NCI-H1436 treated with DMSO at 0.1 percent for 48 hours (cell line): Measurements from ENCODE around the gene TMUB2.

Experiments used
- DNase-seq: peaks from one replicate; lab custom pipeline; 2025; lab: John Stamatoyannopoulos, UW

Gene TMUB2

GRCh38 chr17:44176671-44177501, 9.9 kb upstream of the TMUB2 start:
- DNase-seq = no peak

DNA sequence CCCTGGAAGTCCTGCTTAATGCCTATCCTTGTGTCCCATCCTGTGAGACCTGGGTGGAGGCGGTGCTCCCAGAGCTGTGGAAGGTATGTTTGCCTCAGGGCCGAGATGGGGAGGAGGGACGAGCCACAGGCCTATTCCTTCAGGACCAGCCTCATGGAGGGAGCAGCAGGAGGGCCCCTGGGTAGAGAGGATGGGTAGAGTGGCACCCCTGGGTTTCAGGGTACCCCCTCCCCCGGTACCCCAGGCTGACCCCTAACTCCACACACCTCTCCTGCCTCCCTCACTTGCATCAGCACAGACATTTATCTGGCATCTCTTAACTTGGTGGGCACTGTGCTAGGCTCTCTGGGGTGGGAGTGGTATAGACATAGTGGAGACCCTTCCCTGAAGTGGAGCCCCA, 9.1 kb upstream of the TMUB2 start:
- no peak for DNase-seq

DNA sequence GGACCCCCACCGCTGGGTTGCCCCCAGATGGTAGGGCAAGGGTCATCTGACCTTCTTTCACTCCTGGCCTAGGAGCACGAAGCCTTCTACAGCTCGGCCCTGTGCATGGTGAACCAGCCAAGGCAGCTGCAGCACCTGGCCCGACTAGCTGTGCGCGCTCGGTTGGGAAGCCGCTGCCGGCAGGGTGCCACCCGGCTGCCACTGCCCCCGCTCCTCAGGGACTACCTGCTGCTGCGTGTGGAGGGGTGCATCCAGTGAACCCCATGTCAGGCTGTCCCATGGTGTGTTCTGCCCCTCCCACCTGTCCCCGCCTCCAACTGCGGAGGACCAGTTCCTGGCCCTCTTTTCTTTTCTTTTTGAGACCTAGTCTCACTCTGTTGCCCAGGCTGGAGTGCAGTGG, 8.6 kb upstream of the TMUB2 start:
- DNase-seq = no peak

- DNase-seq = no peak
These were observed 3.7 kb upstream of the TMUB2 start for GRCh38 chr17:44183024-44183423.

DNA sequence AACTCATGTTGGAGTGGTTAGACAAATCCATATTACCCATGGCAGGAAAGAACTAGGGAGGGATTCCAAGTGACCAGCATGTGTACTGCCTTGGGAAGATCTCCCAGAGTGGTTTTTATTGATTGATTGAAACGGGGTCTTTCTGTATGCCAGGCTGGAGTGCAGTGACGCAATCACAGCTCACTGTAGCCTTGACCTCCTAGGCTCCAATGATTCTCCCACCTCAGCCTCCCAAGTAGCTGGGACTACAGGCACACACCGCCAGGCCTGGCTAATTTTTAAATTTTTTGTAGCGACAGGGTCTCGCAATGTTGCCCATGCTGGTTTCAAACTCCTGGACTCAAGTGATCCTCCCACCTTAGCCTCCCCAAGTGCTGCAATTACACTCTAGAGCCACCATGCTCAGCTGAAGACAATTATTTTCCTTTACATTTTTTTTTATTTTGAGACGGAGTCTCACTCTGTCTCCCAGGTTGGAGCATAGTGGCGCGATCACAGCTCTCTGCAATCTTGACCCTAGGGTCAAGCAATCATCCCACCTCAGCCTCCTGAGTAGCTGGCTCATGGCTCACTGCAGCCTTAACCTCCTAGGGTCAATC, 2.5 kb upstream of the TMUB2 start:
- no peak for DNase-seq

DNA sequence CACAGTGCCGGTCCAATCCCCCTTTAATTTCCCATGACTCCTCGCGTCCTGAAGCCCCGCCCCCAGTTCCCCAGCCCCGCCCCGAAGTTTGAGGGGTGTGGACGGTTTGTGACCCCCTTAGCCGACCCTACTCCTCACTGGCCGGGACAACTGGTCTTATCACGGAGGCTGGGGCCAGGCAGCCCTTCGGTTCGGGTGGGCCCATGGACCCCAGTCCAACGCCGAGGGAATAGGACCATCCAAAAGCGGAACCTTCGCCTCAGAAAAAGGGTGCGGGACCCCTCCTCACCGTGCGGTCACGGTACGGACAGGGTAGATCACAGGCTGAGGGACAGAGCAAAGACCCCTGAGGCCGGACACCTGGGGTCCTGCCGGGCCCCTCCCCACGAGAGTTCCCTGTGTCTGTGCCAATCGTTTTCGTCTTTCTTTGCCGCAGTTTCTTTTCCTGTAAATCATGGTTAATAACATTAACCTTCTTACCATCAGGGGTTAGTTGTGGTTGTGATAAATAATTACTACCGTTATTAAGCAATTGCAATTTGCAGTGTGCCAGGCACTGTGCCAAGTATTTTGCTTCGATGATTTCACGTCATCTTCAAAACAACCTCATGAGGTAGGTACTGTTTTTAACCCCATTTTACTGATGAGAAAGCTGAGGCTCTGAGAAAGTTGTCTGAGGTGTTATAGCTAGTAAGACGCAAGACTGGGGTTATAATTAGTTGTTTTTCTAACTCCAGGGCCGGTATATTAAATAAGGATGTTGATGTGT, 543 bp downstream of the TMUB2 start:
- DNase-seq = no peak

DNA sequence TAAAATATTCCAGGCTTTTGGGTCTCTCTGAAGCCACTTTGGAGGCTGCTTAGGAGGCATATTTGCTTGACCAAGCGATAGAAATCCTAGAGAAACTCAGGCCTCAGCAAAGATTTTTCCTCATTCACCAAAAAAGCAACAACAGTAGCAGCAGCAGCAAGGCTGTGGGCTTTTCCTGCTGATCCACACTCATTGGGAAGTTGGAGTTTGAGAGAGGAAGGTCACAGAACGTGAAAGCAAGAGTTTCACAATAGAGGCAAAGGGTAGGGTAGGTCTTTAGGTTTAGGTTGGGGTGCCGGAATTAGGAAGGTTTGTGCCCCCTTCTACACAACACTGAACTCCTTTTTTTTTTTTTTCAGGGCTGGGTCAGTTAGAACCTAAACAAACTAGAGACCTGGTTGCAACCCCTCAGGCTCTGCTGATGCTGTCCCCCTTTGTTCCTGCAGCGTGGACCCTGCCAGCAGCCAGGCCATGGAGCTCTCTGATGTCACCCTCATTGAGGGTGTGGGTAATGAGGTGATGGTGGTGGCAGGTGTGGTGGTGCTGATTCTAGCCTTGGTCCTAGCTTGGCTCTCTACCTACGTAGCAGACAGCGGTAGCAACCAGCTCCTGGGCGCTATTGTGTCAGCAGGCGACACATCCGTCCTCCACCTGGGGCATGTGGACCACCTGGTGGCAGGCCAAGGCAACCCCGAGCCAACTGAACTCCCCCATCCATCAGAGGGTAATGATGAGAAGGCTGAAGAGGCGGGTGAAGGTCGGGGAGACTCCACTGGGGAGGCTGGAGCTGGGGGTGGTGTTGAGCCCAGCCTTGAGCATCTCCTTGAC, 2.0 kb downstream of the TMUB2 start:
- no peak for DNase-seq

GRCh38 chr17:44190481-44190880, 3.7 kb downstream of the TMUB2 start:
- no peak for DNase-seq

GRCh38 chr17:44191369-44191768, 4.6 kb downstream of the TMUB2 start:
- DNase-seq = no peak

DNA sequence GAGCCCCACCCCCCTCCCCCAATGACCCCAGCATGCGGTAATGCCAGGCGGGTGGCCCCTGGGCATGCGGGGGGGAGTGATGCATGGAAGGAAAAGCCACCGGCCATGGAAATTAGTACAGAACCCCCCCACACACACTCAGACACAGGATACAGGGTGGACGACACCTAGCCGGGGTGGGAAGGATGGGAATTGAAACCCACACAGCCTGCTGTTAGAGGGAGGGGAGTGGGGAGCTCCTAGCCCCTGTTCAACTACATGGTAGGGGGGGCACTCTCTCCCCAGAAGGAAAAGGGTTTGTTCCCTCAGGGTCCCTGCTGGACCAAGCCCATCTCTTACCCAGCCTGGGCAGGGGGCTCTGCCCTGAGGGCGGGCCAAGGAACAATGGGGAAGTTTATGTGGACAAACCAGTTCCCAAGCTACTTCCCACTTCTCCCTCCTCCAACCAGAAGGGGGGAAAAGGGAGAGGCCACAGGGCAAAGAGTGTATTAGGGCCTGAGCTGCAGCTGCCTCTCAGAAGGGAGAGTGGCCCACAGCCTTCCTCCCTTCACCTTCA, 5.2 kb downstream of the TMUB2 start:
- no peak for DNase-seq

DNA sequence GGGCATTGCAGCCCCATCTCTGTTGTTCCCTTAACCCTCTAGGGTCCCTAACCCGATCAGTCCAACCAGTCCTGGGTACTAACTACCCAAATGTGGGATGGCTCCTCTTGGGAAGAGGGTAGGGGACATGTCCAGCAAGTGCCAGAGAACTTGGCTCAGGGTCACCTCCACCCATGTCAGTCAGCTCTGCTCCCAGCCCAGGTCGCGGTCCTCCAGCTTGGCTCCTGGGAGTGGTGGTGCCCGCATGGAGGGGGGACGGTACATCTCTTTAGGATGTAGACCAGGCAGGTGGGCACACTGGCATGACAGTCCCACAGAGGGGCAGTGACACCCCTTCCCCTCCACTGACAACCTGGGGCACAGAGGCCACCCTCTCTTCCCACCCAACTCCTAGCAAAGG, 6.0 kb downstream of the TMUB2 start:
- DNase-seq = no peak

GRCh38 chr17:44193326-44194084, 6.7 kb downstream of the TMUB2 start:
- DNase-seq = no peak

DNA sequence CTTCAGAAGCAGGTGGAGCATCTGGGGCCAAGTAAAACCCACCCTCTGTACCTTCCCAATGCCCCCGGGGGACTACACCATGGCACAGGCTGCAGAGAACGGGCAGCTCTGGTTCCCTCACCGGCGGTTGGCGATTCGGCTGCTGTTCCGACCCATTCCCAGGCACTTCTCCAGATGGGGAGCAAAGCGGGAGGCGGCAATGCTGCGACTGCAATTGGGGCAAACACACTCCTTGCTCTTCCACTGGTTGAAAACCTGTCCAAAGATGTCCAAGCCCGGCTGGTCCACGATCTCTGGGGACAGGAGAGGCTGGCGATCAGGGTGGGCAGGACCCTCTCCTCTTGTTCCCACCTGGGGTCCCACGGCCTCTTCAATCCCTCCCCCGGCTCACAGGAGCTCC, 10.3 kb downstream of the TMUB2 start:
- no peak for DNase-seq

DNA sequence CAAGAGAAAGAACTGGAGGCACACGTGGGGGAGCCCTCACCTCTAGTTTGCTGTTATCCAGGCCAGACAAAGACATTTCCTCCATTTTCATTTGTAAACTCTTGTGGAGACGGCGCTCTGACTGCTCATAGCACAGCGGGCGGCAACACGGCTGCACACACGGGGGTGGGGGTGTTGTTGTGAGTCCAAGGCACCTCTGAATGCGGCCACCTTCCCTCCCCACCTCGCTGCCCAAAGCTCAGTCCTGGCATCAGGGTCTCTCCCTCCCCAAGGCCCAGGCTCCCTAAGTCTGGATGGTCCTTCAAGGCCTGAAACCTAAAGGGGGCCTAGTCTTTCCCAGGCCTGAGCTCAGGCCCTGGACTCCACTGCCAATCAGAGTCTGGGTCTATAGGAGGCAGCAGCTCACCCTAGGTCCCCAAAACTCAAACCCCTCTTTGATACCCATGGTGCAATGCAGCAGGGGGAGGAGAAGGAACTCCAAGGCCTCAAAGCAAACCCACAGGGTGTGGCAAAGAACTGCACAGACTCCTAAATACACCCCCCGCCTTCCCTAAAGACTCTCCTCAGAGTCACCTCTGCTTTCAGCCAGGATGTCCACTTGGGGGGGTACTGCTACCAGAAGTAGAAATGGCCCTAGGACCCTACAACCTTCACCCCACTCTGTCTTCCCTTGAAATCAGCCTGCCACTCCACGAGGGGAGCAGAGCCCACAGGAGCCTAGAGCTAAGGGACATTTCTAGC, 11.4 kb downstream of the TMUB2 start:
- DNase-seq = no peak

DNA sequence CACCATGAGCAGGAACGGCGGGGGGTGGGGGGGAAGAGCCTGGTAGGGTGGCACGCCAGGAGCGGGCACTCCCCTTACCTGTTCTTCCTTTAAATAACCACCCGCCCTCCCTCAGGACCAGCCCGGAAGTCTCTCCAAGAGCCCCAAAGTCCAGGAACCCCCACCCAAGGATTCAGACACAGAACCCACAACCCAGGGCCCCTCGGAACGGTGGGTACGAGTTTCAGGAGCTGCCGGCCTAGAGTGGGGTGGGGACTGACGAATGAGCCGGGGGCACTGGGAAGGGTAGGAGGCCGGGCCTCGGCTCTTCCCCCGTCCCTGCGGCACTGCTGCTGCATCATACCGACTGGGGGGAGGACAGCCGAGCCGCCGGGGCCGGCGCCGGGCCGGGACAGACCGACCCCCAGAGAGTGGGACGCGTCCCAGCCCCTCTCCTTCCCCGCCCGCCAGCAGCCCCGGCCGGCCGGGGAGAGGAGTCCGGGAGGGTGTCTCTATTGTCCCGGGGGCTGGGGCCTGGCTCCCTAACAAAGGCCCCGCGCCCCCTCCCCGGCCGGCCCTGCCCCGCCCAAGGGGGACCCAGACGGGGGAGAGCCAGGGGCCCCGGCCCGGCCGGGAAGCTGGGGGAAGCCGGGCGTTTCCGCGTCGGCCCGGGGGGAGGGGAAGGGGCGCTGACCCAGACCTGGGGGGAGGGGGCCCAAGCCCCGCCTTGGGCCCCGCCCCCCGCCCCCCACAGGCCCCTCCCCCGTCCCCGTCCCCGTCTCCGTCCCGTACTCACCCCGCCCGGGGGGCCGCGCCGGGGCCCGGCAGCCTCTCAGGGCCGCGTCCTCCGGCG, 12.2 kb downstream of the TMUB2 start:
- no peak for DNase-seq

GRCh38 chr17:44199553-44200477, 13.0 kb downstream of the TMUB2 start, which contains the start of gene ATXN7L3:
ATXN7L3 (minus strand) TSS chr17:44199884; CDS start chr17:44198070, 1,814 bp downstream.
- DNase-seq = peak; percentile 88

- no peak for DNase-seq
These were observed 13.8 kb downstream of the TMUB2 start for GRCh38 chr17:44200478-44201155.

DNA sequence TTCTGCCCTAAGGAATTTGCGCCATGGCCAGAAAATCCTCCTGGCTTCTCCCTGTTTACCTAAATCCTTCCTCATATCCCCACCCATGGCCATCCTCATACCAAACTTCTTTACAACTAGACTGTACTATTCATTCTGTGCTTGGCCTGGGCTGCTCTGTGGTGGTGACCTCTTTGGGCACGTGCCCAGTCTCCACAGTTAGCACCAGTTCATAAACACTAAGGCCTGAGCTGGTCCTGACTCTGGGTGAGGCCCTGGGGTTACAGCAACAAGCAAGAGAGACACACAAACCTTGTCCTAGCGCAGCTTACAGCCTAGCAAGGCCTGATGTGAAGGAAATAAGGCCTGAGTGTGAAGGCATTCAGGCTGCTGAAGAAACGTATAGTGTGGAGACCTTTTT, 16.0 kb downstream of the TMUB2 start:
- DNase-seq = no peak
